ENCODE data around the gene ZNF628.
A peak's percentile ranks its signal among the peaks of the same experiment; 100 is the strongest.

The ZNF628 gene

GRCh38 chr19:55451163-55451964 is 25.1 kb upstream of the ZNF628 start:
- DNase-seq (ENCODE audit: low spot score): no peak

DNA sequence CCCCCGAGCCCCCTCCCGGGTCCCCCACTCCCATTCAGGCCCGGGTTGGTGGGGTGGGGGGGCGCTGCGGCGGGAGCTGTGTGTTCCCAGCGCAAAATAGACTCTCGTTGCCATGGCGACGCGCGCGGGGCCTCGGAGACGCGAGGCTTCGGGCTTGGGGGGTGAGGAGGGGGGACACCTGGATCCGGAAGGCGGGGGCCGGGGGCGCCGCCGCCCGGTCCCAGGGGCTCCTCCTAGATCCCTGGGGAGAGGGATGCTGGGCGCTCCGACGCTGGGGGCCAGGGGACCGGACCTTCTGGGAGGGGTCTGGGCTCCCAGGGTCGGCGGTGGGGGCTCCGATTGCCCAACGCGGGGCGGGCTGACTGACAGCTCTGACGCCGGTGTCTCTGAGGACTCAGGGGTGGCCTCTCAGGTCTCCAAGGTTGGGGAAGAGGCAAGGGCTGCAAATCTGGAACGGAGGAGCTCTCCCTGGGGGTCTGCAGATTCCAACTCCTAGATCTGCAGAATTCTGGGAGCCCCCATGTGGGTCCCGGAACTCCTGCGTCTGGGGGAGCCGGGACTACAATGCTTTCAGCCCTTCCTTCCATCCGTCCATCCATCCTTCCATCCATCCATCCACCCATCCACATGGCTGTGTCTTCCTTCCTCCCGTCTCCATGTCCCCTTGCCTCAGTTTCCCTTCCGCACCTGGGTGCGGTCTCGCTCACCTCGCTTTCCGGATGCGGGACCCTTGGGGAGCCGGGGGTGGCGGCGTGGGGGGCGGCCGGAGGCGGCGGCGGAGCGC is 24.3 kb upstream of the ZNF628 start:
- no peak for DNase-seq (ENCODE audit: low spot score)

DNA sequence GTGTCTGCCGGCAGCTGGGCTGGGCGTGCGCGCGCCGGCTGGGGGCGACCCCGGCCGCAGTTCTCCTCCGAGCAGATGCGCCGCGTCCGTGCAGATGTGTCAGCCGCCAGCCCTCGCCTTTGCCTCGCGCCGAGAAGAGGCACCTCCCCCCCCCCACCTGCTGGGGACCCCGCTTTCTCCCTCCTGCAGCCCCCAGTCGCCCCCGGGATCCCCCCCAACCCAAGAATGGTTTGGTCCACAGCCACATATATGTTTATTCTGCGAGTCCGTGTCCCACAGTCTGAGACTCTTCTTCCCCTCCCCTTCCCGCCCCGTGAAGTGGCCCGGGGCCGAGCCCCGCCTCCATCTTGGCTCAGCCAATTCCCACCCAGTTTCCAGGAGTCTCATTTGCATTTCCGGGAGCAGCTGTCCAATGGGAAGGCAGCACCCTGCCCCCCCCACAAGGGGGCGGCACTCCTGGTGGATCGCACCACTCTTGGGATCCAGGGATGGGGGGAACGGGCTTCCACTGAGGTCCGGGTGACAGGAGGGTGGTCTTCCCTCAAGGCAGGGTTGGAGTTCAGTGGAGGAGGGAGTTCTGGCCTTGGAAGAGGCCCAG is 23.6 kb upstream of the ZNF628 start:
- peak; percentile 46 for DNase-seq (ENCODE audit: low spot score)

DNA sequence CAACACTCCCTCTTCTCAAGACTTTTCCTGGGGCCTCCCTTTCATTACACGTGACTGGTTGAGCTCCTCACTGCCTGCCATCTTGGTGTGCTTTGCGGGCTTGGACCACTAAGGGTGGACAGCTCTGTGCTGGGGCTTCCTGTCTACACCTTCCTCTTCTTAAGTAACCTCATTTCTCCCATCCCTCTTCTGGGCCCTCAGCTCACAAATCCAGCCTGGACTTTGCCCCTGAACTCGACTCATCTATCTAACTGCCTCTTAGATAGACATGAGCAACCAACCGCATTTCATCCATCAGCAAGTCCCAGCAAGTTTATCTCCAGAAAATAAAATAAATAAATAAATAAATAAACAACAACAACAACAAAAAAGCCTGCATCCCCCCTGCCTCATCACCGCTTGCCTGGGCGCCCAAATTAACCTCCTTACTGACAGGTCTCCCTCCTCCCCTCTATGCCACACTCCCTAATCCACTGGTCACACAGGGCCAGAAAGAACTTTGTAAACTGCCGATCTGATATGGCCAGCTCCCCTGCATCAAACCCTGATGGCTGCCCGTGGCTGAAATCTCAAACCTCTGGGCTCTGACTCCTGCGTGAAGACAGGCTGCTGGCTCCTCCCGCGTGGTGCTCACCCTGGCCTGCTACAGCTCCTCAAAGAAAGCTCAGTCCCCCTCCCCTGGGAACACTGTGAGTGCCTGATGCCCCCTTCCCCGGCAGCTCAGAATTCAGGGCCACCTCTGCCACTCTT is 22.7 kb upstream of the ZNF628 start:
- no peak for DNase-seq (ENCODE audit: low spot score)

DNA sequence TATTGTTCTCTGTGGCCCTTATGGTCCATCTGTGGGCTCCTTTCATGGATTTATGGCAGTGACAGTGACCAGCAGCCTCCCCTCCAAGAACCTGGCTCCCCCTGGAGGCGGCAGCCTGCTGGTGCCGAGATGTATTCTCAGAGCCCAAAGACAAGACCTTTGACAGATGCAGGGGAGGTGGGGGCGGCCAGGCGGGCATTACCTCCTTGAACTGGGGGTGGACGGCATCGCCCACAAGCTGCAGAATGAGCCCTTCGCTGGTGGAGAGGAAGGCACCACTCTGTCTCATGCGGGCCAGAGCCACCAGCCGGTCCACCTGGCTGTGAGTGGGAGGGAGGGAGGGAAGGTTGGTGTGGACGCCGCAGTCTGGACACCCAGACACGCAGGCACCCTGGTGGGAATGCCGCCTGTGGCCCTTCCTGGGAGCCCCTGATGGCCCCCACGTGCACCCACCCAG is 21.6 kb upstream of the ZNF628 start:
- DNase-seq (ENCODE audit: low spot score): peak; percentile 50

- no peak for DNase-seq (ENCODE audit: low spot score)
These were observed 20.7 kb upstream of the ZNF628 start for GRCh38 chr19:55455576-55456235.

DNA sequence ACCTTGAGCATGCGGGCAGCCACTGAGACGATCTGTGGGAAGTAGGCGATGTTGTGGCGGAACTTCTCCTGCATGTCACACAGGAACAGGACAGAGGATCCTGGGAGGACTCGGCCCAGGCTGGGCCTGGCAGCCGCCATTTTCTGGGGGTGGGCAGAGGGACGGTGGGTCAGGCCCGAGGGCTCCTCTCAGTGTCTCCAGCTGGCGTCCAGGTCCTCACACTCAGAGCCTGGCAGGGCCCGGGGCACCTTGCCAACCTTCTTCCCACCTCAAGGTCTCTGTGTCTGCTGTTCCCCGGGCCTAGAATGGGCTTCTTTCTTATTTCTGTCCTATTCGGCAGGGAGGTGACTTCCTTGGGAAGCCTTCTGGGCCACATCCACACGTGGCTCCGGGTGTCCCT is 20.1 kb upstream of the ZNF628 start:
- DNase-seq (ENCODE audit: low spot score): no peak

- DNase-seq (ENCODE audit: low spot score): no peak
These were observed 18.5 kb upstream of the ZNF628 start for GRCh38 chr19:55457683-55458457.

- DNase-seq (ENCODE audit: low spot score): no peak
These were observed 16.9 kb upstream of the ZNF628 start for GRCh38 chr19:55459551-55459949.

- no peak for DNase-seq (ENCODE audit: low spot score)
These were observed 16.3 kb upstream of the ZNF628 start for GRCh38 chr19:55459950-55460657.

DNA sequence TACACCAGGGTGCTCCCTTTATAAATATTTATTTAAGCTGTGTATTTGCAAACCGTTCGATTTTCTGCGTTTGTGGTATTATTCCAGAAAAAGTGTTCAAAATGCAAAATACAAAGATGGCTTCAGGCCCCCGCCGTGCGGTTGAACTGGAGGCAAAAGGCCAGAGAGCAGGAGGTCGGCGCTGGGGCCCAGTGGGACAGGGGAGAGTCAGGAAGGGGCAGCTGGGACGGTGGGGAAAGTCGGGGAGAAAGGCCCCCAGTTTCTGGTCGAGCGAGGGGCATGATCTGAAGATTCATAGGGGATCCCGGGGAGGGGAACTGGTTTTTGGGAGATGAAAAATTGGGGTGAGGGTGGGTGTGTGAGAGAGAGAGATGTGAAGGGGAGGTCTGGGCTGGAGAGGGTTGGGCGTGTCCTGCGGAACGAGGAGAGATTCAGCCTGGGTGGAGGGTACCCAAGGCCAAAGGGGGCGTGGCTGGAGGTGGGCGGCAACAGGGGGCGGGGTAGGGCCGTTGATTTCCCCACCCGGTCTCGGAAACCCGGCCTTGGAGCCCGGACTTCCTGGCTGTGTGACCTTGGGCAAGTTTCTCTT is 15.7 kb upstream of the ZNF628 start:
- DNase-seq (ENCODE audit: low spot score): no peak

- DNase-seq (ENCODE audit: low spot score): peak; percentile 100
These were observed 15.0 kb upstream of the ZNF628 start, which contains the start of gene ISOC2 for GRCh38 chr19:55461259-55461973. ISOC2 (minus strand) TSS chr19:55461642; CDS start chr19:55456486, 5,156 bp downstream.

GRCh38 chr19:55461974-55462626 is 14.3 kb upstream of the ZNF628 start:
- no peak for DNase-seq (ENCODE audit: low spot score)

- DNase-seq (ENCODE audit: low spot score): no peak
These were observed 13.7 kb upstream of the ZNF628 start for GRCh38 chr19:55462722-55463121.

DNA sequence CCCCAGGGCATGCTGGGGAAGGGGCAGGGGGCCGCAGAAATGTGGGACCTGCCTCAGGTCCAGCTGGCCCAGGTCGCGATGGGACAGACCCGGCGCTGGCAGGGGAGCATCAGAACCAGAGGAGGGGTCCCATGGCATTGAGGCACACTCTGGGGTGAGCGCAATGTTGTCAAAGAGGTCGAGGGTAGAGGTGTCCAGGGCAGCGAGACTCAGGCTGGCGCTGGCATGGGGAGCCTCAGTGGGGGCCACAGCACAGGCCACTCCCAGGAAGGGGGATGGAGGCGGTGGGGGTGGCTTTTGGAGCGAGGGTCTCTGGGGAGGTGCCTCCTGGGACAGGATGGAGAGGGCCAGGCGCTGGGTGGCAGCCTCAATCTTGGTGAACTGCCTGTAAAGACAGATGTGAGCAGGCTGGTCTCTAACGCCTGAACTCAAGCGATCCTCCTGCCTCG is 12.8 kb upstream of the ZNF628 start:
- DNase-seq (ENCODE audit: low spot score): no peak

DNA sequence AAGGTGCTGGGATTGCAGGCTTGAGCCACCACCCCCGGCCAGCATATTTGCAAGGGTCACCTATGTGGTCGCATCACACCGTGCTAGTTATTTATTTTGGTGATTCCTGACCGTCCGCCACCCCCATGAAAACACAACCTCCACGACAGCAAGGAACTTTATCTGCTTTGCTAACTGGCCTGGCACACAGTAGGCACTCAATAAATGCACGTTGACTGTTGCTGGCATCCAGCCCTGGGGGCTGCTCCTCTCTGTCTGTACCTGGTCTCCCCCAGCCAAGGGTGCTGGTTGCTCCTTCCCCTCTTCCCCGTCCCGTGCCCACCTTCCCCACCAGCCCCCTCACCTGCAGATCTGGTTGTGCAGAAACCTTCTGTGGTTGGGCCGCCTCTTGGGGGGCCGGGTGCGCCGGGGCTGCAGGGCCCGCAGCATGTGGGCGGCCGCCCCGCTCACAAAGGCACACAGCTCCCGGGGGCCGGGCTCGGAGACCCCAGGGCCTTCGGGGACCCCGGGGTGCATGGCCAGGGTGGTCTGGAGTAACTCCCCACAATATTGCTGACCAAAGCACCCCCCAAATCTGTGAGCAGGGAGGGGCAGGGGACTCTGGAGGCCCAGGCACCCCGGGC is 12.3 kb upstream of the ZNF628 start:
- no peak for DNase-seq (ENCODE audit: low spot score)

DNA sequence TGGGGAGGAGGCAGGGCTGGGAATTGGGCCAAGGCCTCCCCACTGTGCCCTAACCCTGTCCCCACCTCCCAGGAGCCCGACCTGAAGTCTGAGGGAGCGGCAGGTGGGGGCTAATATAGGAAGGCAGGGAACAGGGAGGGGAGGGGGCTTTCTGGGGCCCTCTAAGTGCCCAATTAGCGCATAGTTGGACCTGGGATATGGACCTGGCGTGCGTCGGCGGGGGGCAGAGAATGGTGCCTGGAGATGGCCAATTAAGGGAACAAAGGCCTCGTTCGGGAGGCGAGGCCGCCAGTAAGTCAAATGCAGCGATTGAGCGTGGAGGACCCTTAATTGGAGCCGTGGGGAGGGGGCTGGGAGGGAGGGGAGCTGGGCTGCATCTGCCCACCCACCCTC is 11.8 kb upstream of the ZNF628 start, which contains the start of gene C19orf85:
Gene C19orf85, minus strand, starts transcription at position 90 of the 393 bp plus-strand sequence. CDS start 197 bp downstream, outside the sequence.
- DNase-seq (ENCODE audit: low spot score): no peak

Measured in CD4-positive, alpha-beta T cell treated with Interleukin-2 at 100 ng/mL for 4 hours (primary cell).